Glutamatergic neuron (in vitro differentiated cells): ENCODE data around the gene ANO4. TPM values are rescaled to one million over a fixed set of nuclear protein-coding genes. Genes with fewer than 3 reads are reported as not detected.
"Not testable (repeated sequence)": the region's sequence is repeated elsewhere in the genome, so short reads cannot be mapped to it uniquely, and the experiment has no call there.

Experiments used
- DNase-seq: peaks from one replicate; pipeline ENCODE4 v3.0.0; 2022
- H3K27ac Mint-ChIP-seq: one replicate; pipeline ENCODE4 v1.8.0; 2020; ENCODE audit warnings: mild to moderate bottlenecking, mixed read lengths, inconsistent platforms; ENCODE audit not compliant: unreplicated experiment
- H3K27me3 Mint-ChIP-seq: one replicate; pipeline ENCODE4 v1.8.0; 2020; ENCODE audit warnings: mild to moderate bottlenecking, moderate library complexity, mixed read lengths, inconsistent platforms; ENCODE audit not compliant: unreplicated experiment
- H3K36me3 Mint-ChIP-seq: one replicate; pipeline ENCODE4 v1.8.0; 2020; ENCODE audit warnings: mild to moderate bottlenecking, mixed read lengths, inconsistent platforms; ENCODE audit not compliant: unreplicated experiment
- H3K4me1 Mint-ChIP-seq: one replicate; pipeline ENCODE4 v1.8.0; 2020; ENCODE audit warnings: mild to moderate bottlenecking, low read depth, mixed read lengths, inconsistent platforms; ENCODE audit not compliant: unreplicated experiment
- H3K4me3 Mint-ChIP-seq: one replicate; pipeline ENCODE4 v1.8.0; 2020; ENCODE audit warnings: mild to moderate bottlenecking, mixed read lengths, inconsistent platforms; ENCODE audit not compliant: unreplicated experiment
- H3K9me3 Mint-ChIP-seq: one replicate; pipeline ENCODE4 v1.8.0; 2020; ENCODE audit warnings: mild to moderate bottlenecking, moderate library complexity, mixed read lengths, inconsistent platforms; ENCODE audit not compliant: unreplicated experiment
- CTCF ChIP-seq: fragments of 200-600 bp; sonication (generic); IDR thresholded peaks from one replicate; pipeline ENCODE4 v1.5.0; 2021; ENCODE audit not compliant: partially characterized antibody, unreplicated experiment
- total RNA-seq: library from RNA; stranded (reverse); fragmentation: NEBNext Ultra II Directional; extraction: Animal tissue kit (Norgen Biotek cat#: 25700); gene quantifications from one replicate; pipeline ENCODE4 v1.2.1, GENCODE V29; 2021; ENCODE audit not compliant: unreplicated experiment

ANO4 gene
- total RNA-seq, 1 donor from 2014 or later = 38.0 TPM

- H3K36me3 Mint-ChIP-seq = no peaks in the 10 kb centered on the region
These were observed 293.3 kb downstream of the ANO4 start for GRCh38 chr12:101087920-101088319.

GRCh38 chr12:101089271-101089670 is 294.7 kb downstream of the ANO4 start:
- no peak for TF ChIP-seq CTCF
- H3K27me3 Mint-ChIP-seq = no peaks in the 10 kb centered on the region
- DNase-seq = no peak
- no peaks in the 10 kb centered on the region for H3K36me3 Mint-ChIP-seq
- H3K4me3 Mint-ChIP-seq = no peak overlapping the region
- H3K4me1 Mint-ChIP-seq = peaks cover 7% of the 10 kb centered on the region
- H3K9me3 Mint-ChIP-seq = peaks cover 3% of the 10 kb centered on the region
- H3K27ac Mint-ChIP-seq = no peak overlapping the region

More at GRCh38 chr12:101087920-101088319, 293.3 kb downstream of the ANO4 start:
- TF ChIP-seq CTCF = no peak
- Mint-ChIP-seq H3K27me3 (no peaks in the 10 kb centered on the region), H3K4me3 (peak overlapping the region; percentile 5), H3K4me1 (peaks cover 7% of the 10 kb centered on the region), H3K9me3 (peaks cover 3% of the 10 kb centered on the region), H3K27ac (peak overlapping the region; percentile 56)
- no peak for DNase-seq

GRCh38 chr12:101090222-101090621 is 295.6 kb downstream of the ANO4 start:
- not testable (repeated sequence) for H3K36me3 Mint-ChIP-seq, DNase-seq, H3K27me3 Mint-ChIP-seq, H3K4me1 Mint-ChIP-seq, H3K4me3 Mint-ChIP-seq, H3K9me3 Mint-ChIP-seq, H3K27ac Mint-ChIP-seq

- no peaks in the 10 kb centered on the region for H3K36me3 Mint-ChIP-seq
- peaks cover 1% of the 10 kb centered on the region for H3K9me3 Mint-ChIP-seq
- TF ChIP-seq CTCF = no peak
- no peaks in the 10 kb centered on the region for H3K27me3 Mint-ChIP-seq
- no peak overlapping the region for H3K27ac Mint-ChIP-seq
- DNase-seq = no peak
- no peaks in the 10 kb centered on the region for H3K4me1 Mint-ChIP-seq
- H3K4me3 Mint-ChIP-seq = no peak overlapping the region
These were observed 303.4 kb downstream of the ANO4 start for GRCh38 chr12:101097829-101098580.

GRCh38 chr12:101107032-101107763 is 312.6 kb downstream of the ANO4 start:
- no peak for TF ChIP-seq CTCF
- H3K36me3 Mint-ChIP-seq = peaks cover 5% of the 10 kb centered on the region
- no peaks in the 10 kb centered on the region for H3K4me1 Mint-ChIP-seq
- H3K4me3 Mint-ChIP-seq = no peak overlapping the region
- peaks cover 2% of the 10 kb centered on the region for H3K27me3 Mint-ChIP-seq
- DNase-seq = no peak
- H3K27ac Mint-ChIP-seq = no peak overlapping the region
- peaks cover 2% of the 10 kb centered on the region for H3K9me3 Mint-ChIP-seq
